HG02623 (cell line): ENCODE measurements around the gene C22orf15.

ENCODE experiments used
- ATAC-seq: cut with Tn5 transposase; IDR thresholded peaks from one replicate; pipeline ENCODE4 v1.9.1; 2021; ENCODE audit warnings: moderate library complexity; ENCODE audit not compliant: unreplicated experiment

Gene C22orf15

DNA sequence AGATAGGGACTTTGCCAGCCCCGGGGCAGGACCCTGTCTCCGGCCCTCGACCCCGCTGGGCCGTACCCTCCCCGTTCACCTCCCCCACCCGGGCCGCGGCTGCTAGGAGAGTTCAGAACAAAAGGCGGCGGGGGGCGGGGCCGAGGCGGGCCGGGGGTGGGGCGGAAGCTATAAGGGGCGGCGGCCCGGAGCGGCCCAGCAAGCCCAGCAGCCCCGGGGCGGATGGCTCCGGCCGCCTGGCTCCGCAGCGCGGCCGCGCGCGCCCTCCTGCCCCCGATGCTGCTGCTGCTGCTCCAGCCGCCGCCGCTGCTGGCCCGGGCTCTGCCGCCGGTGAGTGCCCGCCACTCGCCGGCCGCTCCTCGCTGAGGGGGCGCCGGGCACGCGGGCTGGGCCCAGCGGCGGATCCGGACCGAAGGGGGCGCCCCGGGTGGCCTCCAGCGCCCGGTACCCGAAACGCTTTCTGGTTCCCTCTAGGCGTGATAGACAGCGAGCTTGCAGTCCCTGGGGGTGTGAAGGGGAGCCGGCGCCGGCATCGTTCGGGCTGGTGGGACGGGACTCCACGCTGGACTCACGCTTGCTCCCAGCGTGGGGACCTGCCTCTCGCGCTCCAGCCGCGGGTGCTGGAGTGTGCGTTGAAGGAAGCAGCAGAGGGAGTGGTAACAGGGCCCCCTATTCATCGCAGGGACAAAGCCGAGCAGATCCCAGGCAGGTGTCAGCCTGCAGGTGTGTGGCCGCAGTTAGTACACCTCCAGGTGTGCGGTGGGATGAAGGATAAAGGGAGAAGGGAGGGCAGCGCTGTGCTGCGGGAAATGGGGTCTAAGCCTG lies 10.1 kb downstream of the C22orf15 start, which contains the start of gene MMP11:
TSS of gene MMP11 (plus strand) at position 201 of the 825 bp plus-strand sequence. CDS start at position 223, 22 bp downstream.
- no peak for ATAC-seq

DNA sequence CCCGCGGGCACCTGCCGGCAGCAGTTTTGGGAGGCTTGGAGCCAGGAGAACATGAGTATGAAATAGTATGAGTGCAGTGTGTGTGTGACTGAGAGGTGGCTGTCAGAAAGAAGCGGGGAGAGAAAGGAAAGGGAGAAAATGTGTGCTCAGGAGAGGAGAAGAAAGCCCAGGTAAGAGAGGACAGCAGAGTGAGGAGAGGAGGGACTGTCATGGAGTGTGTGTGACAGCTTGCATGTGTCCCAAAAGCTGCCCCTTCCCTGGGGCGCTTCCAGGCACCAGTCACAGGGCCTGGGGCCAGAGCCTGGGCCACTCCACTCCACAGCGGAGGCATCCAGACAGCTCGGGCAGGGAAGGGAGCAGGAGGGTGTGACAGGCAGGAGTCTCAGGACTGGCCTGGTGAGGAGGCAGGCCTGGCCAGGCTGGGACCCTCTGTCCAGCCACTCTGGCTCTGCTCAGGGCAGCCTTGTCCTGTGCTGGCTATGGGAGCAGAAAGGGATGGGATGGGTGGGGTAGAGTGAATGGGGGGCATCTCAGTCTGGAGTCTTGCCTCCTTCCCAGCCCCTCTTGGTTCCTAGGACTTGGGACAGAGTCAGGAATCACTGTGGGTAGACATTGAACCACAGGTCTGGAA lies 10.8 kb downstream of the C22orf15 start:
- no peak for ATAC-seq

DNA sequence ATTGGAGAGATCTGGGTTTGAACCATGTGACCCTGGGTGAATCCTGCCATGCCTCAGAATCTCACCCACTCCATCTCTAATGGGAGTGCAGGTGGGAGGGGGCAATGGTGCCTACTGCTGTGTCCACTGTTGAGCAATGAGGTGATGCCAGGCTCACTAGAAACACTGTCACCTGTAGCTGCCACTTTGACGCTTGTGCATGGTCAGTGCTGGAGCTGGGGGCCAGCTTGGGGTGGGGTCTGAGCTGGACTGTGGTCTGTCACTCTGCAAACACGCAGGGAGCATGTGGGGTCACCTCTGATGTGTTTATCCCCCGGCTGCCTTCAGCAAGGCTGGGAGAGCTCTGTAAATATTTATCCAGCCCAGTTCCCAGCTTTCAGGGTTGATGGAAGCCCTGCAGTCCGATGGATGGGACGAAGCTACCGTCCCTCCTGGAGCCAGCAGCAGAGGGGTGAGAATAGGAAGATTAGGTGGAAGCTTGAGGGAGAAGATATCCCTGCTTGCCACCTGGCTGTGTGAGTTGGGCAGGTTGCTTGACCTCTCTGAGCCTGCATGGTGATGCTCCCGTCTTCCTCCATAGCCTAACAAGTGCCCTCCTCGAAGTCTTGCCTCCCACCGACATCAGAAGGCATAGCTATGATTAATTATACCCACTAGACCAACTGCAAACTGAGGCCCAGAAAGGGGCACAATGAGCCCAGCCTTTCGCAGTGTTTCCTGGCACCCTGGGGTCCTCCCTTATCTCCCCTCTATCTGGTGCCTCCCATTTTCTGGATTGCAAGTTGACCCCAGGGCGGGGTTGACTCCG lies 11.5 kb downstream of the C22orf15 start:
- no peak for ATAC-seq

DNA sequence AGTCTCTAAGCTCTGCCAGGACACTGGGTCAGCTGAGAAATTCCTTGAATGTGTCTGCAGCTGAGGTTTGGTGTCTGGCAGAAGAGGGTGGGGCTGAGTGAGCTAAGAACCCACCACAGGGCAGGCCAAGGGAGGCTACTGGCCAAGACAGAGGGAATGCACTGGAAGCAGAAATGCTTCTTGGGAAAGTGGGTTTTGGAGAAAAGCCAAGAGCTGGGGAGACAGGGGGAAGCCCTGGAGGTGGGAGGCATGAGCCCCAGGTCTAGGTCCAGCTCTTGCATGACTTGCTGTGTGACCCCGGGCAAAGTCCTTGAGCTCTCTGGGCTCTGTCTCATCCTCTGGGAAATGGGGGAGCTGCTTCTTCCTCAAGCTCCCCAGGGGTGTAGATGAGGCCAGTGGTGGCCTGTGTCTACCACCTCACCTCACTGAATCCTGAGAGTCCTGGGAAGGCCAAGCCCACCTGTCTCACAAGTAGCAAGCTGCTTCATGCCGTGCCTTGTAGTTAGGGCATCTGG lies 12.2 kb downstream of the C22orf15 start:
- no peak for ATAC-seq

DNA sequence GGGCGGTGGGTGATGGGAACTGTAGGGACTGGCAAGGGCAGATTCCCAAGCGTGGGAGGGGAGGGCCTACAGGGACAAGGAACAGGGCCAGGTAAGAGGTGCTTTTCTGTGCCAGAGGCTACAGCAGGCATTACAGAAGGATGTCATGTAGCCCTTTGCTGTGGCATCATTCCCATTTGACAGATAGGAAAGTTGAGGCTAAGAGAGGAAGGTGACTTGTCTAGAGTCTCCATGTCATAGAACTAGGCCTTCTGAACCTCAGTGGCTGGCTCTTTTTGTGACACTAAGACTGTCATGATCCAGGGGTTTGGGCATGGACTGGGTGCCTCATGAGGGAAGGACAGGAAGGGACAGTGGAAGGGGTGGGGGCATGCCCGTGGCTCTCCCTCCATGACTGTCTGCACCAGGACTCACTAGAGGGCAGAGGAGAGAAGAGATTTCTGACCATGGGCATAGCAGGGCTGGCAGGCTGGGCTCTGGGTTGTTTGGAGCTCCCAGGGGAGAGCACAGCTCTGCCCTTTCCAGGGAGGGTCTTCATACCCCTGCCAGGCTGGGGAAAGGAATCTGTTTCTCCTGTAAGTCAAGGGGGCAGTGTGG lies 13.1 kb downstream of the C22orf15 start:
- ATAC-seq, result no peak

DNA sequence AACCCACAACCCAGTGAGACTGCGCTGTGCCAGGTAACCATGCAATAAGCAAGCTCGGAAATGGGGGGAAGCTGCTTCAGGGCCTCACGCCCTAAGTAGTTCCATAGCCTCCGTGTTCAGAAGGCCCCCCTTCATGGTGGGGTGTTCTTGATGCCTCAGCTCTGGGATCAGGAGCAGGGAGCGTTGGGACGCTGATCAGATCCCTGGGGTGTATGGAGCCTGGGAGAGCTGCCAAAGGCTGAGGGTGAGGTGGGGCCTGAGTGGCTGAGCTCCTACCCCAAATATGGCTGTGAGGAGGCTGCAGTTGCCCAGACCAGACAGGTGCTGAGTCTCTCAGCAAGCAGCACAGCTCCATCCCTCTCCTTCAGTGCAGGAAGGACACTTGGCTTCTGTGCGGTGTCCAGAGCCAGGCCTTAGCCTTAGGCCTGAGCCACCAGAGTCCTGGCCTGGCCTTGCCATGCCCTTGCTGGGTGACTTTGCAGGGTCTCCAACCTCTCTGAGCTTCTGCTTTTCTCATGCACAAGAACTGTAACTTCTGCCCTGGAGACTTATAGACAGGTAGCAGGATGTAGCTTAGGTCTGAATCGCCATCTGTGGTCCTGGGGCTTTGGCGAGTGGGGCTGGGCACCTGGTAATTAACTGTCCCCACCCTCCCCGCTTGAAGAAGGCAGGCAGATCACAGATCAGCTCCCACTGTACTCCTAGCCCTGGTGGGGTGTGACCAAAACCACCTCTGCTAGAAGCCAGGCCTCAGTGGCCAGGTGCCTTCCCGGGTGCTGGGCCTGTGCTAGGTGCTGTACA lies 15.2 kb downstream of the C22orf15 start:
- ATAC-seq, result no peak

DNA sequence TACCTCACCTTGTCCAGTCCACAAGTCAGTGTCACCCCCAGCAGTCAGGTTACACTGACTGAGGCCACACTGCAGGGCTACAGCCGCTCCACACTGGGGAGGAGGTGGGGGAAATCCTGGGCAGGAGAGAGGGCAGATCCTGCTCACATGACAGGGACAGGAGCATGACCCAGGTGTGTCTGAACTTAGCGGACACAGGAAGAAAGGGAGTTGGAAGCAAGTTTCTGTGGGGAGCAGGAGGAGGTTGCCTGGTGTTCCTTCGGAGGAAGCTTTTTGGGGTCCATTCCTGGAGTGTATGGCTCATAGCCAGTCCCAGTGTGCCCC lies 15.7 kb downstream of the C22orf15 start:
- no peak for ATAC-seq

DNA sequence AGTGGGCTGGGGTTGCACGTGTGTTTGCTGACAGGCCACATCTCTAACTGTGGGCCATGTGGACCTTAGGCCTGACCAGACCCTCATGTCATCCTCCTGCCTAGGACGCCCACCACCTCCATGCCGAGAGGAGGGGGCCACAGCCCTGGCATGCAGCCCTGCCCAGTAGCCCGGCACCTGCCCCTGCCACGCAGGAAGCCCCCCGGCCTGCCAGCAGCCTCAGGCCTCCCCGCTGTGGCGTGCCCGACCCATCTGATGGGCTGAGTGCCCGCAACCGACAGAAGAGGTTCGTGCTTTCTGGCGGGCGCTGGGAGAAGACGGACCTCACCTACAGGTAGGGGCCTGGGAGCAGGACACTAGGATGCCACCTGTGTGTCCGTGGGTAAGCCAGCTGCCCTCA lies 16.3 kb downstream of the C22orf15 start:
- no peak for ATAC-seq

DNA sequence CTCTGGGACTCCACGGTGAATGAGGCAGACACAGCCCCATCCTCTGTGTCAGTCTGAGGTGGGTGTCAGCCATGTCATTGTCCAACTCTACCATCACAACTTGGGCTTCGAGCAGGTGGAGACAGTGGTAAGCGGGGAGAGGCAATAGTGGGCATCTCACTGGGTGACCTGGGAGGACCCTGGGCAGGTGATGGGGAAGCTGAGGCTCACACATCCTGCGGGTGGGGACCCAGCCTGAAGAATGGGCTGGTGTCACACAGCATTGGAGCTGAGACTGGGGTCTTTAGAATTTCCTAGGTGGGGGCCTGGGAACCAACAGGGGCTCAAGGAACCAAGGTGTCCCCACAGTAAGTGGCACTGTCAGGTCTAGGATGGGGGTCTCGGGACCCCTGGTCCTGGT lies 16.9 kb downstream of the C22orf15 start:
- no peak for ATAC-seq

DNA sequence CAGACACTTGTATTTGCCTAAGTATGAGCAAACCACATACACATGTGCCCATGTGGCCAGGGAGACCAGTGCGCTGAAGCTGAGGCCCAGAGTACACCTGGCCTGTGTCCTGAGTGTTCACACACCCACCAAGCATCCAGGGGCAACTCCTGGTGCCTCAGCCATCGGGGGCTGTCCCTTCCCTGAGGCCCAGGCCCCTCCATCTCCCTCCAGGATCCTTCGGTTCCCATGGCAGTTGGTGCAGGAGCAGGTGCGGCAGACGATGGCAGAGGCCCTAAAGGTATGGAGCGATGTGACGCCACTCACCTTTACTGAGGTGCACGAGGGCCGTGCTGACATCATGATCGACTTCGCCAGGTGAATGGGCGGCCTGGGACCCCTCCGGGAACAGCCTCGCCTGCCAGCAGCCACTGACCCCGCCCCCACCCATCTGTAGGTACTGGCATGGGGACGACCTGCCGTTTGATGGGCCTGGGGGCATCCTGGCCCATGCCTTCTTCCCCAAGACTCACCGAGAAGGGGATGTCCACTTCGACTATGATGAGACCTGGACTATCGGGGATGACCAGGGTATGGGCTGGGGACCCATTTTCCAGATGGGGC lies 17.5 kb downstream of the C22orf15 start:
- ATAC-seq, result no peak

DNA sequence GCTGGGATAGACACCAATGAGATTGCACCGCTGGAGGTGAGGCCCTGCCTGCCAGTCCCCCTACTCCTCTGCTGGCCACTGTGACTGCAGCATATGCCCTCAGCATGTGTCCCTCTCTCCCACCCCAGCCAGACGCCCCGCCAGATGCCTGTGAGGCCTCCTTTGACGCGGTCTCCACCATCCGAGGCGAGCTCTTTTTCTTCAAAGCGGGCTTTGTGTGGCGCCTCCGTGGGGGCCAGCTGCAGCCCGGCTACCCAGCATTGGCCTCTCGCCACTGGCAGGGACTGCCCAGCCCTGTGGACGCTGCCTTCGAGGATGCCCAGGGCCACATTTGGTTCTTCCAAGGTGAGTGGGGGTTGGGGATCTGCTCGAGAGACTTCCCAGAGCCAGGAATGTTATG lies 18.3 kb downstream of the C22orf15 start:
- ATAC-seq, result no peak

DNA sequence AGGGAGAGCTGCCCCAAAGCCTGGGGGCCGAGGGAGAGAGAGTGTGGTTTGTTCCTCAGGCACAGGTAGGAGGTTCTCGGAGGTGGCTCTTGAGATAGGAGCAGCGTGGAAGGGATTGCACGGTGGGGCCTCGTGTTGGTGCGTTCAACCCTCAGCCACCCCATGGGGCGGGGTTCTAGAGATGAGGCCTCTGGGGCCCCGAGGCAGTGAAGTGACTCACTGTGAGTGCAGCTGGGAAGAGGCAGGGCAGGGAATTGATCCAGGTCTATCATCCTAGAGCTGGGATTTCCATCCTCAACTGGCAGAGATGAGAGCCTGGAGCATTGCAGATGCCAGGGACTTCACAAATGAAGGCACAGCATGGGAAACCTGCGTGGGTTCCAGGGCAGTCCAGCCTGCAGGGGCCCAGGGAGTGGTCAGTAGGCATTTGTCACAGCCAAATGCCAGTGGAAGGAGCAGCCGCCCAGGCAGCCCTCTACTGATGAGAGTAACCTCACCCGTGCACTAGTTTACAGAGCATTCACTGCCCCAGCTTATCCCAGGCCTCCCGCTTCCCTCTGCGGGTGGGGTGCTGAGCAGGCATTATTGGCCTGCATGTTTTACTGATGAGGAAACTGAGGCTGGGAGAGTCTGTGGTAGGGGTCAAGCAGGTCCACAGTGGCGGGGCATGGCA lies 18.9 kb downstream of the C22orf15 start:
- ATAC-seq, result no peak

DNA sequence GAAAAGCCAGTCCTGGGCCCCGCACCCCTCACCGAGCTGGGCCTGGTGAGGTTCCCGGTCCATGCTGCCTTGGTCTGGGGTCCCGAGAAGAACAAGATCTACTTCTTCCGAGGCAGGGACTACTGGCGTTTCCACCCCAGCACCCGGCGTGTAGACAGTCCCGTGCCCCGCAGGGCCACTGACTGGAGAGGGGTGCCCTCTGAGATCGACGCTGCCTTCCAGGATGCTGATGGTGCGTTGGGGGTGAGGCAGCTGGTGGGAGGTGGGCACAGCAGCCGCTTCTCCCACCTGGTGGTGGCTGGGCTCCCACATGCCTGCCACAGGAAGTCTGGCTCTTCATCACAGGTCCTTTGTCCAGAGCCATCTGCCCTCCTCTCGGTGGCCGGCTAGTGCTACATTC lies 19.5 kb downstream of the C22orf15 start:
- no peak for ATAC-seq

DNA sequence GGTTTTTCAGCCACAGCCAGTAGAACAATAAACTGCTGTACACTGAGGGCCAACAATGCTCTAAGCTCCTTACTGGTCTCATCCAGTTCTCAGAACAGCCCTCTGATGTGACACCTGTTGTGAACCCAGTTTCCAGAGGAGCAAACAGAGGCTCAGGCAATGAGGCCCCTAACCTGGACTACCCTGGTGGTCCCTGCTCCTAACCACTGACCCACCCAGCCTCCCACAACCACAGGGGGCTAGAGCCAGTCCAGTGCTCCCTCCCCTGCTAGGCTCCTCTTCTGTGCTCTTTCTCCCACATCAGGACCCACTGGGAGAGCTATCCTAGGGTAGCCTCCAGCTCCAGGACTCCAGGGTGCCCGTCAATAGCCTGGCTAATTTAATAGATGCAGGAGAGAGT lies 19.9 kb downstream of the C22orf15 start:
- no peak for ATAC-seq

DNA sequence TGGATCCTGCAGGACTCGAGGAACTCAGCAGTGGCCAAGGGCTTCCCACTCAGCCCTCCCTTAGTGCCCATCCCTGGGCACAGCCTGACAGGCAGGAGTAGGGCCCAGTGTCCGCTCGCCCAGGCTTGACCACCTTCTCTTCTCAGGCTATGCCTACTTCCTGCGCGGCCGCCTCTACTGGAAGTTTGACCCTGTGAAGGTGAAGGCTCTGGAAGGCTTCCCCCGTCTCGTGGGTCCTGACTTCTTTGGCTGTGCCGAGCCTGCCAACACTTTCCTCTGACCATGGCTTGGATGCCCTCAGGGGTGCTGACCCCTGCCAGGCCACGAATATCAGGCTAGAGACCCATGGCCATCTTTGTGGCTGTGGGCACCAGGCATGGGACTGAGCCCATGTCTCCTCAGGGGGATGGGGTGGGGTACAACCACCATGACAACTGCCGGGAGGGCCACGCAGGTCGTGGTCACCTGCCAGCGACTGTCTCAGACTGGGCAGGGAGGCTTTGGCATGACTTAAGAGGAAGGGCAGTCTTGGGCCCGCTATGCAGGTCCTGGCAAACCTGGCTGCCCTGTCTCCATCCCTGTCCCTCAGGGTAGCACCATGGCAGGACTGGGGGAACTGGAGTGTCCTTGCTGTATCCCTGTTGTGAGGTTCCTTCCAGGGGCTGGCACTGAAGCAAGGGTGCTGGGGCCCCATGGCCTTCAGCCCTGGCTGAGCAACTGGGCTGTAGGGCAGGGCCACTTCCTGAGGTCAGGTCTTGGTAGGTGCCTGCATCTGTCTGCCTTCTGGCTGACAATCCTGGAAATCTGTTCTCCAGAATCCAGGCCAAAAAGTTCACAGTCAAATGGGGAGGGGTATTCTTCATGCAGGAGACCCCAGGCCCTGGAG lies 20.7 kb downstream of the C22orf15 start:
- no peak for ATAC-seq

DNA sequence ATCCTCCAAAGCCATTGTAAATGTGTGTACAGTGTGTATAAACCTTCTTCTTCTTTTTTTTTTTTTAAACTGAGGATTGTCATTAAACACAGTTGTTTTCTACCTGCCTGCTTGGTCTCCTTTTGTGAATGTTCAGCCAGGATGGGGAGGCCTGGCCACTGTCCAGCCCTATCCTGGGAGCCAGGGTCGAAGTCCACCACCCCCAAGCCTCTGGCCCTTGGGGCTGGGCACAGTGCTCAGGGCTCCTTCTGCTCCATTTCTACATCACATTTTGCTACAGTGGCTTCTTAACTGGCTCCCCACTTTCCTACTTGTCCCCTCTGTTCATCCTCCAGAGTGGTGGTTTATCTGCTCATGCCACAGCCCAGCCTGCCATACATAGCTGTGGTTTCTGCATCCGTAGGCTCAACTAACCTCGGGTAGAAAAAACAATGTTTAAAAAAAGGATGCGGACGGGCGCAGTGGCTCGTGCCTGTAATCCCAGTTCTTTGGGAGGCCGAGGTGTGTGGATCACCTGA lies 21.5 kb downstream of the C22orf15 start:
- no peak for ATAC-seq

DNA sequence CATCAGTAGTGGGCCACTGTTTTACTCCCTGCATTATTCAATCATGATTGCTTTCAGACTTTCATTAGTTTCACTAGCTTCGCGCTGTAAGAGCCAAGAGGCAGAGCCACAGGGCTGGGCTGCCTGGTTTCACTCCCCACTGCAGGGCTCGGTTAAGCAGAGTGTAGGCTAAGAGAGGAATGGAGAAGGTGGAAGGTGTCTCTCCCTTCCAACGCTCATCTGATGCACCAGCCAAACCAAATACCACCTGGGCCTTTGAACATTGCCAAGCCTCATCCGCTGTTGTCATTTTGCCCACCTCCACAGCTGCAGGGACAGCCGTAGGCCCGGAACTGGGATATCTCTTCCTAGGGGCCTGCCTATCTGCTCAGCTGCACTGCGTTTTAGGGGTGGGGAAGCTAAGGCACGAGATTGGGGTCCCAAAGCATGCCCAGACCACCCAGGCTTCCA lies 23.5 kb downstream of the C22orf15 start:
- ATAC-seq, result no peak
